SK-N-SH (cell line): Measurements from ENCODE around the gene TBC1D2B. TPM values are rescaled to one million over a fixed set of nuclear protein-coding genes. Genes with fewer than 3 reads are reported as not detected.
A peak's percentile ranks its signal among the peaks of the same experiment; 100 is the strongest.

Experiments
- CTCF ChIA-PET: fragments of 300-600, 350-600 bp; formaldehyde crosslinking; extraction: SDS; loops from one replicate; lab custom pipeline; 2021; lab: Yijun Ruan, JAX
- POLR2A ChIA-PET: fragments of 350-600 bp; sonication (Branson Sonifier 250); formaldehyde crosslinking; extraction: SDS; loops from one replicate; lab custom pipeline; 2020; ENCODE audit warnings: antibody characterized with exemption, inconsistent platforms; lab: Yijun Ruan, JAX
- DNase-seq: peaks from one replicate; pipeline ENCODE4 v3.0.0; 2012
- H2AFZ ChIP-seq: fragments of 200-600 bp; sonication (generic); 2 replicates; pipeline ENCODE4 v1.8.1; 2016; ENCODE audit warnings: antibody characterized with exemption, mild to moderate bottlenecking, low read depth
- H3F3A ChIP-seq: fragments of 200-600 bp; sonication (generic); replicated peaks from 2 replicates; pipeline ENCODE3; 2016; ENCODE audit warnings: antibody characterized with exemption, mild to moderate bottlenecking; ENCODE audit not compliant: insufficient read depth
- H3K27ac ChIP-seq, 2 experiments: fragments of 200-500 bp in 1 of 2; fragments of 200-600 bp in 1 of 2; sonication (Bioruptor generic) in 1 of 2; sonication (generic), shearing (Covaris generic) in 1 of 2; 2 replicates each; pipeline versions ENCODE4 v1.5.1 to v1.6.1; 2014 to 2016; ENCODE audit warnings: low read depth in 2 of 2, inconsistent platforms in 1 of 2, low read length in 1 of 2, mild to moderate bottlenecking in 1 of 2, mixed read lengths in 1 of 2
- H3K27me3 ChIP-seq: fragments of 200-600 bp; sonication (generic), shearing (Covaris generic); 2 replicates; pipeline ENCODE4 v1.6.1; 2016; ENCODE audit warnings: mixed run types; ENCODE audit not compliant: insufficient read depth
- H3K36me3 ChIP-seq, 2 experiments: fragments of 200-500 bp in 1 of 2; fragments of 200-600 bp in 1 of 2; sonication (Bioruptor generic) in 1 of 2; sonication (generic) in 1 of 2; replicated peaks in 1 of 2; 2 replicates each; pipeline versions ENCODE3 to v1.5.1; 2014 to 2016; ENCODE audit warnings: low read length in 1 of 2, mild to moderate bottlenecking in 1 of 2; ENCODE audit not compliant: insufficient read depth in 2 of 2, control insufficient read depth in 1 of 2
- H3K4me1 ChIP-seq, 2 experiments: fragments of 200-500 bp in 1 of 2; fragments of 200-600 bp in 1 of 2; sonication (Bioruptor generic) in 1 of 2; sonication (generic), shearing (Covaris generic) in 1 of 2; 2 replicates each; pipeline versions ENCODE4 v1.5.1 to v1.6.1; 2014 to 2016; ENCODE audit warnings: low read depth in 1 of 2, low read length in 1 of 2, mixed run types in 1 of 2; ENCODE audit not compliant: insufficient read depth in 2 of 2, control insufficient read depth in 1 of 2
- H3K4me2 ChIP-seq: fragments of 200-600 bp; sonication (generic), shearing (Covaris generic); 2 replicates; pipeline ENCODE4 v1.6.1; 2017; ENCODE audit warnings: mixed run types
- H3K4me3 ChIP-seq, 2 experiments: fragments of 200-500 bp in 1 of 2; fragments of 200-600 bp in 1 of 2; sonication (Bioruptor generic) in 1 of 2; sonication (generic), shearing (Covaris generic) in 1 of 2; 2 replicates each; pipeline versions ENCODE4 v1.5.1 to v1.8.1; 2014 to 2016; ENCODE audit warnings: low read depth in 2 of 2, inconsistent platforms in 1 of 2, low read length in 1 of 2, mild to moderate bottlenecking in 1 of 2, mixed read lengths in 1 of 2, moderate library complexity in 1 of 2
- H3K79me2 ChIP-seq: fragments of 200-600 bp; sonication (generic); 2 replicates; pipeline ENCODE4 v1.8.1; 2017; ENCODE audit warnings: mild to moderate bottlenecking; ENCODE audit not compliant: insufficient read depth
- H3K9ac ChIP-seq: fragments of 200-600 bp; sonication (generic); 2 replicates; pipeline ENCODE4 v1.6.1; 2017; ENCODE audit warnings: mixed run types
- H3K9me2 ChIP-seq: fragments of 200-600 bp; sonication (generic); 2 replicates; pipeline ENCODE4 v1.6.1; 2017; ENCODE audit warnings: mixed run types
- H3K9me3 ChIP-seq: fragments of 200-600 bp; sonication (generic); 2 replicates; pipeline ENCODE4 v1.6.1; 2017; ENCODE audit warnings: mixed run types, mild to moderate bottlenecking, moderate library complexity
- H4K20me1 ChIP-seq: fragments of 200-600 bp; sonication (generic); 2 replicates; pipeline ENCODE4 v1.6.1; 2017; ENCODE audit warnings: mild to moderate bottlenecking, mixed run types; ENCODE audit not compliant: insufficient read depth
- FOSL2 ChIP-seq: IDR thresholded peaks from 2 replicates; pipeline ENCODE4 v1.4.0; 2012; ENCODE audit warnings: low read depth, mild to moderate bottlenecking, moderate library complexity, borderline replicate concordance
- GABPA ChIP-seq: IDR thresholded peaks from 2 replicates; pipeline ENCODE4 v1.4.0; 2012; ENCODE audit warnings: low read depth, mild to moderate bottlenecking
- MXI1 ChIP-seq: IDR thresholded peaks from 2 replicates; pipeline ENCODE4 v1.6.1; 2012; ENCODE audit warnings: mild to moderate bottlenecking, low read depth, low read length, improper control_type of control experiment
- NFIC ChIP-seq: IDR thresholded peaks from 2 replicates; pipeline ENCODE4 v1.4.0; 2012; ENCODE audit warnings: borderline replicate concordance
- NRF1 ChIP-seq: IDR thresholded peaks from 2 replicates; pipeline ENCODE4 v1.6.1; 2012; ENCODE audit warnings: low read depth, mild to moderate bottlenecking, low read length
- TAF1 ChIP-seq: IDR thresholded peaks from 2 replicates; pipeline ENCODE4 v1.6.1; 2012; ENCODE audit warnings: low read depth, mild to moderate bottlenecking, low read length, moderate library complexity, borderline replicate concordance
- ZBTB33 ChIP-seq: IDR thresholded peaks from 2 replicates; pipeline ENCODE4 v1.4.0; 2012; ENCODE audit warnings: low read depth, borderline replicate concordance
- WGBS: methylation state at CpG from one replicate; pipeline ENCODE4 v1.1.6; 2017; ENCODE audit warnings: low lambda C conversion rate; 5-methylcytosine and 5-hydroxymethylcytosine counted together
- polyA plus RNA-seq, 3 experiments: library from polyadenylated mRNA; depleted of rRNA; stranded (reverse); fragments of >200 nt; gene quantifications; 2 replicates each; pipeline ENCODE4 v1.2.3, GENCODE V29; 2012
- TF ChIP-seq, protein P1 (sequence below): IDR thresholded peaks from 2 replicates; pipeline ENCODE4 v1.6.1; 2012; ENCODE audit warnings: mild to moderate bottlenecking, low read depth, low read length, moderate library complexity

TBC1D2B gene
- 19.0 and 26.8 TPM in 2 replicates for polyA plus RNA-seq (2012; rRNA removed)
- polyA plus RNA-seq (2012; cell fraction: cytosol; rRNA removed) = 10.8 and 15.3 TPM in 2 replicates
- polyA plus RNA-seq (2012; cell fraction: nucleus; rRNA removed) = 63.4 and 87.9 TPM in 2 replicates

DNA sequence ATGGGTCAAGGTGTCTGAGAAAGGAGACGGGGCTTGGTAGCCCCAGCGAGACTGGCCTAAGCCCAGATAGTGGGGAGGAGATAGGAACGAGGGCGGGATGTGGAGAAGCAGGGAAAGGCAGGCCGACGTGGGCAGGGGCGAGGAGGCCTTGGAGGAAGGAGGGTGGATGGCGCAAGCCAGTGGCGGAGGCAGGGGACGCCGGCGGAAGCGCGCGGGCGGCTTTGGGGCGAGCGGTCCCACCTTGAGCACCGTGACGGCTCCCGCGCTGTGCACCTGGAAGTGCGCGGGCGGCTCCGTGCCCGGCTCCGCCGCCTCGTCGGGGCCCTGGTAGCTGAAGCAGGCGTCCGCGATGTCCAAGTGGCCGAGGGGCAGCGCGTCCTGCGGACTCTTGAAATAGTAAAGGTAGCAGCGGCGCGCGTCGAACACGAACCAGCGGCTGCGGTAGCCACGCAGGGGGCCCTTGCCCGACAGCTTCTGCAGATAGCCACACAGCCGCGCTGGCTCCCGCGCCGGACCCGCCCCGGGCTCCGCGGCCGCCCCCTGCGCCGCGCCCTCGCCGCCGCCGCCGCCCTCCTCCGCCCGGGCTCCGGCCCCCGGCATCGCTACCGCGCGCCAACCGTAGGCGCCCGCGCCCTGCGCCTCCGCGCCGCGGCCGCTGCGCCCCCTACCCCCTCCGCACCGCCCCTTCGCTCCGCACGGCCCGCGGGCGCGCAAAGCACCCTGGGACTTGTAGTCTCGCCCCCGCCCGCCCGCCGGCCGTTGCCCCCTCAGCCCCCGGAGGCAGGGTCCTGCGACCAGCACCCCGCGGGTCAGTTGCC, at the start of gene TBC1D2B:
TSS of gene TBC1D2B (minus strand) at position 659 of the 818 bp plus-strand sequence. CDS start at position 600, 59 bp downstream.
- Histone ChIP-seq H4K20me1 (no peaks in the 10 kb centered on the region), H3K79me2 (peaks cover 47% of the 10 kb centered on the region), H3K27me3 (no peaks in the 10 kb centered on the region), H3K4me2 (peak within 1 kb of the TSS; percentile 84), H3F3A (peaks cover 32% of the 10 kb centered on the region), H3K36me3 (peaks cover 0 to 7% of the 10 kb centered on the region in 2 experiments), H3K9ac (peak within 1 kb of the TSS; percentile 75), H3K9me2 (no peaks in the 10 kb centered on the region), H3K27ac (peak within 1 kb of the TSS; percentile 80 to 99), H3K4me3 (peak within 1 kb of the TSS; percentile 75 to 89), H2AFZ (peak within 1 kb of the TSS; percentile 76), H3K4me1 (peaks cover 9 to 21% of the 10 kb centered on the region in 2 experiments), H3K9me3 (no peaks in the 10 kb centered on the region)
- peak; percentile 94 for DNase-seq
- 4% methylated on average over 15 of the region's 104 CpGs for WGBS
- no peak for TF ChIP-seq GABPA
- no peak for TF ChIP-seq ZBTB33
- TF ChIP-seq NRF1 = peak; percentile 26; the same call in 1 of the 2 replicates
- 0 out of 2 replicates have a peak, but pooled peaks have one; percentile 33 for TF ChIP-seq MXI1
- no peak for TF ChIP-seq TAF1
- no peak for TF ChIP-seq FOSL2
- ChIA-PET POLR2A (no interaction called here), CTCF (interaction anchor here (0.8 to 2.0 kb wide), 5 partner anchors 10 to 110 kb away, joined by 3 to 8 read pairs (median 4); no protein-coding TSS in a partner anchor)

- POLR2A ChIA-PET = no interaction called here
- no peaks in the 10 kb centered on the region for H3K36me3 ChIP-seq
- no peak overlapping the region for H3K9ac ChIP-seq
Measured at GRCh38 chr15:78125267-78125666, 47.8 kb upstream of the TBC1D2B start.

More at GRCh38 chr15:78125267-78125666, 47.8 kb upstream of the TBC1D2B start:
- Histone ChIP-seq H3K27ac (no peak overlapping the region), H3K4me2 (no peak overlapping the region), H3K79me2 (no peaks in the 10 kb centered on the region), H2AFZ (no peak overlapping the region), H3K27me3 (no peaks in the 10 kb centered on the region), H3F3A (no peaks in the 10 kb centered on the region)
- no peak for DNase-seq
- WGBS = 69% methylated on average over 3 of the region's 3 CpGs
- CTCF ChIA-PET = interaction anchor here (1.2 to 8.4 kb wide), 4 partner anchors 70 to 158 kb away, joined by 3 to 72 read pairs (median 8); no protein-coding TSS in a partner anchor
- TF ChIP-seq, protein P1, sequence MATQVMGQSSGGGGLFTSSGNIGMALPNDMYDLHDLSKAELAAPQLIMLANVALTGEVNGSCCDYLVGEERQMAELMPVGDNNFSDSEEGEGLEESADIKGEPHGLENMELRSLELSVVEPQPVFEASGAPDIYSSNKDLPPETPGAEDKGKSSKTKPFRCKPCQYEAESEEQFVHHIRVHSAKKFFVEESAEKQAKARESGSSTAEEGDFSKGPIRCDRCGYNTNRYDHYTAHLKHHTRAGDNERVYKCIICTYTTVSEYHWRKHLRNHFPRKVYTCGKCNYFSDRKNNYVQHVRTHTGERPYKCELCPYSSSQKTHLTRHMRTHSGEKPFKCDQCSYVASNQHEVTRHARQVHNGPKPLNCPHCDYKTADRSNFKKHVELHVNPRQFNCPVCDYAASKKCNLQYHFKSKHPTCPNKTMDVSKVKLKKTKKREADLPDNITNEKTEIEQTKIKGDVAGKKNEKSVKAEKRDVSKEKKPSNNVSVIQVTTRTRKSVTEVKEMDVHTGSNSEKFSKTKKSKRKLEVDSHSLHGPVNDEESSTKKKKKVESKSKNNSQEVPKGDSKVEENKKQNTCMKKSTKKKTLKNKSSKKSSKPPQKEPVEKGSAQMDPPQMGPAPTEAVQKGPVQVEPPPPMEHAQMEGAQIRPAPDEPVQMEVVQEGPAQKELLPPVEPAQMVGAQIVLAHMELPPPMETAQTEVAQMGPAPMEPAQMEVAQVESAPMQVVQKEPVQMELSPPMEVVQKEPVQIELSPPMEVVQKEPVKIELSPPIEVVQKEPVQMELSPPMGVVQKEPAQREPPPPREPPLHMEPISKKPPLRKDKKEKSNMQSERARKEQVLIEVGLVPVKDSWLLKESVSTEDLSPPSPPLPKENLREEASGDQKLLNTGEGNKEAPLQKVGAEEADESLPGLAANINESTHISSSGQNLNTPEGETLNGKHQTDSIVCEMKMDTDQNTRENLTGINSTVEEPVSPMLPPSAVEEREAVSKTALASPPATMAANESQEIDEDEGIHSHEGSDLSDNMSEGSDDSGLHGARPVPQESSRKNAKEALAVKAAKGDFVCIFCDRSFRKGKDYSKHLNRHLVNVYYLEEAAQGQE = peak; percentile 64; the same call in 1 of the 2 replicates
- TF ChIP-seq NFIC = no peak
- TF ChIP-seq, all 33 proteins: peak for 1
- Histone ChIP-seq H3K4me1 (no peaks in the 10 kb centered on the region; a peak in 1 of 4 replicates), H3K9me2 (no peaks in the 10 kb centered on the region), H3K9me3 (no peaks in the 10 kb centered on the region), H3K4me3 (no peak overlapping the region), H4K20me1 (no peaks in the 10 kb centered on the region)
